GM18868 (cell line): ENCODE measurements around the gene GORASP1.

Experiments used
- ATAC-seq: cut with Tn5 transposase; IDR thresholded peaks from one replicate; pipeline ENCODE4 v1.9.1; 2021; ENCODE audit warnings: mild to moderate bottlenecking, moderate library complexity; ENCODE audit not compliant: unreplicated experiment

GORASP1 gene

GRCh38 chr3:39103791-39104552 lies 3.5 kb downstream of the GORASP1 start:
- no peak for ATAC-seq

GRCh38 chr3:39103324-39103693 lies 4.1 kb downstream of the GORASP1 start:
- ATAC-seq, result no peak

GRCh38 chr3:39102504-39103323 lies 4.7 kb downstream of the GORASP1 start:
- ATAC-seq, result no peak

- no peak for ATAC-seq
Measured at GRCh38 chr3:39101022-39101689, 6.3 kb downstream of the GORASP1 start.

- ATAC-seq, result no peak
Measured at GRCh38 chr3:39100500-39100886, 6.9 kb downstream of the GORASP1 start.

GRCh38 chr3:39099738-39100499 lies 7.5 kb downstream of the GORASP1 start:
- ATAC-seq, result no peak

GRCh38 chr3:39099242-39099641 lies 8.2 kb downstream of the GORASP1 start:
- ATAC-seq, result no peak

GRCh38 chr3:39098473-39099000 lies 8.9 kb downstream of the GORASP1 start:
- ATAC-seq, result no peak

- no peak for ATAC-seq
Measured at GRCh38 chr3:39097716-39098472, 9.5 kb downstream of the GORASP1 start.

GRCh38 chr3:39096775-39097174 lies 10.7 kb downstream of the GORASP1 start:
- ATAC-seq, result no peak

- ATAC-seq, result no peak
Measured at GRCh38 chr3:39095778-39096177, 11.6 kb downstream of the GORASP1 start.

- ATAC-seq, result no peak
Measured at GRCh38 chr3:39094851-39095677, 12.4 kb downstream of the GORASP1 start.

GRCh38 chr3:39090922-39091321 lies 16.5 kb downstream of the GORASP1 start:
- no peak for ATAC-seq

- ATAC-seq, result no peak
Measured at GRCh38 chr3:39088889-39089288, 18.5 kb downstream of the GORASP1 start.

GRCh38 chr3:39088456-39088855 lies 19.0 kb downstream of the GORASP1 start:
- ATAC-seq, result no peak

- ATAC-seq, result peak; percentile 85
Measured at GRCh38 chr3:39086144-39086543, 21.3 kb downstream of the GORASP1 start.

- no peak for ATAC-seq
Measured at GRCh38 chr3:39082666-39083313, 24.6 kb downstream of the GORASP1 start.

- no peak for ATAC-seq
Measured at GRCh38 chr3:39080026-39080425, 27.4 kb downstream of the GORASP1 start.

- ATAC-seq, result no peak
Measured at GRCh38 chr3:39079530-39079929, 27.9 kb downstream of the GORASP1 start.
